HepG2 (cell line): Measurements from ENCODE around the gene ZMYND8. TPM values are rescaled to one million over a fixed set of nuclear protein-coding genes. Genes with fewer than 3 reads are reported as not detected.
A peak's percentile ranks its signal among the peaks of the same experiment; 100 is the strongest.

Experiments
- ATAC-seq: fragments of 200-7000 bp; cut with Tn5 transposase; 3 replicates; pipeline ENCODE4 v1.9.1; 2020; ENCODE audit warnings: mild to moderate bottlenecking, moderate library complexity
- BruUV-seq: library from RNA; stranded (reverse); fragments of 400-500 nt; replicated peaks from 2 replicates; lab custom pipeline; 2021; lab: Mats Ljungman, UMichigan
- CTCF ChIA-PET: fragments of 300-600 bp; formaldehyde crosslinking; extraction: SDS; loops from one replicate; lab custom pipeline; 2021; ENCODE audit warnings: low total read pairs, inconsistent platforms, low intra/inter-chr PET ratio; lab: Yijun Ruan, JAX
- POLR2A ChIA-PET: fragments of 350-600 bp; sonication (Branson Sonifier 250); formaldehyde crosslinking; loops from one replicate; lab custom pipeline; 2020; ENCODE audit warnings: antibody characterized with exemption, inconsistent platforms; lab: Yijun Ruan, JAX
- DNase-seq: peaks from one replicate; pipeline ENCODE4 v3.0.0-alpha.2; 2015; ENCODE audit warnings: low spot score
- FAIRE-seq: peaks from 3 replicates; lab custom pipeline; 2011; peaks lifted over from hg19 to GRCh38; lab: Jason Lieb, UNC
- H2AFZ ChIP-seq: one replicate; pipeline ENCODE4 v1.6.1; 2011; ENCODE audit warnings: low read length, inconsistent platforms
- H3K27ac ChIP-seq: fragments of 300-600 bp; 3 replicates; pipeline ENCODE4 v1.8.0; 2011; ENCODE audit warnings: mixed run types, mild to moderate bottlenecking, mixed read lengths, low read length, inconsistent platforms; ENCODE audit not compliant: insufficient read depth; ENCODE audit errors: extremely low read length
- H3K27me3 ChIP-seq, 2 experiments: fragments of 200-600 bp in 1 of 2; 2 replicates in 1 of 2; 3 replicates in 1 of 2; pipeline versions ENCODE4 v1.6.0 to v1.8.0; 2011; ENCODE audit warnings: low read length in 2 of 2, mild to moderate bottlenecking in 2 of 2, moderate library complexity in 2 of 2, inconsistent platforms in 1 of 2; ENCODE audit not compliant: insufficient read depth in 2 of 2, control insufficient read depth in 1 of 2
- H3K36me3 ChIP-seq, 2 experiments: fragments of 200-600 bp in 1 of 2; replicated peaks in 1 of 2; 2 replicates in 1 of 2; 3 replicates in 1 of 2; pipeline versions ENCODE4 v1.5.1 to v1.8.0; 2011; ENCODE audit warnings: low read length in 2 of 2, inconsistent platforms in 1 of 2; ENCODE audit not compliant: insufficient read depth in 2 of 2, control insufficient read depth in 1 of 2
- H3K4me1 ChIP-seq: 2 replicates; pipeline ENCODE4 v1.5.1; 2012; ENCODE audit warnings: low read length, inconsistent platforms; ENCODE audit not compliant: insufficient read depth
- H3K4me2 ChIP-seq: 2 replicates; pipeline ENCODE4 v1.6.0; 2011; ENCODE audit warnings: low read depth, low read length, inconsistent platforms
- H3K4me3 ChIP-seq, 3 experiments: fragments of 200-600 bp in 1 of 3; sonication (generic), shearing (Covaris generic) in 1 of 3; replicated peaks in 1 of 3; 2 replicates each; pipeline ENCODE4 v1.5.1; 2011 to 2016; ENCODE audit warnings: low read length in 3 of 3, inconsistent platforms in 2 of 3, low read depth in 2 of 3, mild to moderate bottlenecking in 2 of 3, control low read depth in 1 of 3, mixed read lengths in 1 of 3; ENCODE audit not compliant: insufficient read depth in 1 of 3
- H3K79me2 ChIP-seq: one replicate; pipeline ENCODE4 v1.6.1; 2011; ENCODE audit warnings: low read length, inconsistent platforms; ENCODE audit not compliant: insufficient read depth
- H3K9ac ChIP-seq: 2 replicates; pipeline ENCODE4 v1.6.0; 2011; ENCODE audit warnings: mild to moderate bottlenecking, low read depth, low read length, inconsistent platforms; ENCODE audit not compliant: insufficient read depth
- H3K9me3 ChIP-seq: 2 replicates; pipeline ENCODE4 v1.5.1; 2012; ENCODE audit warnings: mild to moderate bottlenecking, low read length
- H4K20me1 ChIP-seq: 2 replicates; pipeline ENCODE4 v1.6.0; 2011; ENCODE audit warnings: inconsistent platforms, mild to moderate bottlenecking, low read length, moderate library complexity; ENCODE audit not compliant: insufficient read depth
- BCL3 ChIP-seq: sonication (generic); formaldehyde crosslinking; IDR thresholded peaks from 2 replicates; pipeline ENCODE4 v1.5.1; 2020; ENCODE audit warnings: mild to moderate bottlenecking, missing genetic modification reagents, moderate library complexity
- ETV5 ChIP-seq: IDR thresholded peaks from 2 replicates; pipeline ENCODE4 v1.6.1; 2018; ENCODE audit warnings: missing biosample characterization, missing genetic modification reagents, inconsistent platforms, borderline replicate concordance
- EZH2 ChIP-seq: conservative IDR thresholded peaks from 2 replicates; pipeline ENCODE4 v1.6.1; 2012; ENCODE audit warnings: mild to moderate bottlenecking, low read depth, low read length, moderate library complexity
- HOXA3 ChIP-seq: sonication (generic); formaldehyde crosslinking; IDR thresholded peaks from 2 replicates; pipeline ENCODE4 v1.5.0; 2020; ENCODE audit warnings: missing genetic modification reagents
- IRF1 ChIP-seq: sonication (generic); formaldehyde crosslinking; IDR thresholded peaks from 2 replicates; pipeline ENCODE4 v1.4.0; 2020; ENCODE audit warnings: low read depth, mild to moderate bottlenecking, missing genetic modification reagents
- MXD1 ChIP-seq: sonication (generic); formaldehyde crosslinking; IDR thresholded peaks from 2 replicates; pipeline ENCODE4 v1.4.0; 2020; ENCODE audit warnings: mild to moderate bottlenecking, missing genetic modification reagents
- NFRKB ChIP-seq: fragments of 450-650 bp; IDR thresholded peaks from 2 replicates; pipeline ENCODE4 v1.6.1; 2017
- PAF1 ChIP-seq: IDR thresholded peaks from 2 replicates; pipeline ENCODE4 v1.6.1; 2016; ENCODE audit warnings: missing genetic modification reagents, missing compliant biosample characterization
- RAD51 ChIP-seq: fragments of 450-650 bp; IDR thresholded peaks from 2 replicates; pipeline ENCODE4 v1.6.1; 2016; ENCODE audit warnings: borderline replicate concordance
- RARG ChIP-seq: sonication (generic); formaldehyde crosslinking; IDR thresholded peaks from 2 replicates; pipeline ENCODE4 v1.4.0; 2020; ENCODE audit warnings: low read depth, mild to moderate bottlenecking, missing genetic modification reagents
- SPEN ChIP-seq: sonication (generic); formaldehyde crosslinking; IDR thresholded peaks from 2 replicates; pipeline ENCODE4 v1.5.1; 2020; ENCODE audit warnings: low read depth, mild to moderate bottlenecking, missing genetic modification reagents
- THAP11 ChIP-seq: IDR thresholded peaks from 2 replicates; pipeline ENCODE4 v1.6.1; 2016; ENCODE audit warnings: missing biosample characterization, missing genetic modification reagents
- ZBTB4 ChIP-seq: sonication (generic); formaldehyde crosslinking; IDR thresholded peaks from 2 replicates; pipeline ENCODE4 v1.4.0; 2020; ENCODE audit warnings: missing genetic modification reagents, mild to moderate bottlenecking, borderline replicate concordance
- ZNF253 ChIP-seq: sonication (generic); formaldehyde crosslinking; IDR thresholded peaks from 2 replicates; pipeline ENCODE4 v1.8.0; 2022; ENCODE audit warnings: mild to moderate bottlenecking, missing genetic modification reagents, borderline replicate concordance
- ZNF430 ChIP-seq: sonication (generic); formaldehyde crosslinking; IDR thresholded peaks from 2 replicates; pipeline ENCODE4 v1.9.0; 2021; ENCODE audit warnings: mild to moderate bottlenecking, missing genetic modification reagents
- ZNF572 ChIP-seq: sonication (generic); formaldehyde crosslinking; IDR thresholded peaks from 2 replicates; pipeline ENCODE4 v1.5.1; 2020; ENCODE audit warnings: mild to moderate bottlenecking, missing genetic modification reagents
- ZNF598 ChIP-seq: sonication (generic); formaldehyde crosslinking; IDR thresholded peaks from 2 replicates; pipeline ENCODE4 v1.5.1; 2020; ENCODE audit warnings: mild to moderate bottlenecking, missing genetic modification reagents, borderline replicate concordance
- ZNF782 ChIP-seq: sonication (generic); formaldehyde crosslinking; IDR thresholded peaks from 2 replicates; pipeline ENCODE4 v1.4.0; 2020; ENCODE audit warnings: missing genetic modification reagents, mild to moderate bottlenecking, borderline replicate concordance
- ZSCAN31 ChIP-seq: sonication (generic); formaldehyde crosslinking; IDR thresholded peaks from 2 replicates; pipeline ENCODE4 v1.5.0; 2020; ENCODE audit warnings: low read depth, mild to moderate bottlenecking, missing genetic modification reagents
- WGBS: methylation state at CpG from one replicate; pipeline ENCODE4 v1.1.6; 2017; ENCODE audit warnings: low lambda C conversion rate; 5-methylcytosine and 5-hydroxymethylcytosine counted together
- in situ Hi-C: cut with HindIII; loops from 2 replicates; pipeline ENCODE4 v1.10.0; 2017; ENCODE audit warnings: low pct_unique_long_range_greater_than_20kb; ENCODE audit not compliant: extremely low pct_ligation_motif_present
- intact Hi-C: fragments of 100-400 bp; cut with micrococcal nuclease; formaldehyde crosslinking; loops from one replicate; pipeline ENCODE4 v1.10.0; 2022; ENCODE audit not compliant: unreplicated experiment
- polyA plus RNA-seq, 8 experiments: library from polyadenylated mRNA; depleted of rRNA in 3 of 8; stranded (reverse) in 7 of 8; unstranded in 1 of 8; fragments of >200 nt; fragmentation: Illumina TruSeq in 4 of 8; extraction: Trizol in 4 of 8; gene quantifications; 2 replicates each; pipeline versions ENCODE4 v1.2.1 to v1.2.3, GENCODE V29; 2011 to 2016; ENCODE audit warnings: low read depth in 4 of 8, missing spikeins in 1 of 8, mixed read lengths in 1 of 8; ENCODE audit not compliant: insufficient read depth in 1 of 8
- total RNA-seq, 5 experiments: library from RNA; depleted of rRNA; stranded (reverse); fragments of >200 nt; fragmentation: Illumina TruSeq; extraction: Trizol; gene quantifications; 2 replicates each; pipeline ENCODE4 v1.2.3, GENCODE V29; 2016; ENCODE audit warnings: low read depth in 1 of 5

Gene ZMYND8
- total and polyA plus RNA-seq, 2 of the 13 experiments (the other 11 are each of a cell fraction or from before 2014, with no cell fraction given), result 53.9 to 84.7 TPM

- no peaks in the 10 kb centered on the region for H3K27me3 ChIP-seq
- H3K27ac ChIP-seq, result peak overlapping the region; percentile 32
- peaks cover 89% of the 10 kb centered on the region for H4K20me1 ChIP-seq
- ATAC-seq, result peak; percentile 25
- intact Hi-C loops, result no loop called here
- no peak for DNase-seq
- peaks cover 97% of the 10 kb centered on the region for H3K4me1 ChIP-seq
- ChIA-PET POLR2A (interaction anchor here (0.9 to 23.7 kb wide), 4 partner anchors 9 to 20 kb away, joined by 3 to 624 read pairs (median 5); partner anchors contain the start of gene ZMYND8), CTCF (no interaction called here)
- H3K36me3 ChIP-seq, result peaks cover 36 to 59% of the 10 kb centered on the region in 2 experiments
- H2AFZ ChIP-seq, result no peak overlapping the region
- 53% methylated on average over 11 of the region's 11 CpGs for WGBS
- peaks cover 97% of the 10 kb centered on the region for H3K79me2 ChIP-seq
- 0 out of 2 replicates have a peak overlapping the region, but pooled peaks have one; percentile 0 for H3K9ac ChIP-seq
- FAIRE-seq, result no peak
- H3K9me3 ChIP-seq, result no peaks in the 10 kb centered on the region
- TSS peak; percentile 13 for BruUV-seq
- in situ Hi-C loops, result no loop called here
- 0 out of 2 replicates have a peak overlapping the region, but pooled peaks have one; percentile 0 for H3K4me2 ChIP-seq
- no peak overlapping the region for H3K4me3 ChIP-seq
- TF ChIP-seq ZBTB4 (CRISPR knock-in tag), result peak; percentile 49; the same call in 1 of the 2 replicates
- peak; percentile 41; the same call in 1 of the 2 replicates for TF ChIP-seq ZNF430 (CRISPR knock-in tag)
- 0 out of 2 replicates have a peak, but pooled peaks have one; percentile 4 for TF ChIP-seq ETV5 (CRISPR knock-in tag)
- 0 out of 2 replicates have a peak, but pooled peaks have one; percentile 13 for TF ChIP-seq BCL3 (CRISPR knock-in tag)
- TF ChIP-seq NFRKB, result no peak
- peak; percentile 32; the same call in 1 of the 2 replicates for TF ChIP-seq ZNF782
- 0 out of 2 replicates have a peak, but pooled peaks have one; percentile 74 for TF ChIP-seq PAF1 (CRISPR knock-in tag)
- TF ChIP-seq HOXA3 (CRISPR knock-in tag), result peak; percentile 34; the same call in 1 of the 2 replicates
- TF ChIP-seq ZNF253 (CRISPR knock-in tag), result no peak
- no peak for TF ChIP-seq ZSCAN31 (CRISPR knock-in tag)
- TF ChIP-seq SPEN (CRISPR knock-in tag), result peak; percentile 40; the same call in 1 of the 2 replicates
- no peak for TF ChIP-seq RARG
- no peak for TF ChIP-seq IRF1 (CRISPR knock-in tag)
- TF ChIP-seq ZNF572 (CRISPR knock-in tag), result peak; percentile 58; the same call in 1 of the 2 replicates
- no peak for TF ChIP-seq EZH2
- TF ChIP-seq THAP11 (CRISPR knock-in tag), result peak; percentile 25; the same call in 1 of the 2 replicates
- TF ChIP-seq RAD51, result no peak
- no peak for TF ChIP-seq MXD1 (CRISPR knock-in tag)
- TF ChIP-seq ZNF598 (CRISPR knock-in tag), result peak; percentile 23; the same call in 1 of the 2 replicates
Measured at GRCh38 chr20:47338131-47338628, 18.3 kb downstream of the ZMYND8 start.
